NCI-H526 treated with DMSO at 0.1 percent for 48 hours (cell line): ENCODE results near the gene SPHK1.

Experiments used
- DNase-seq: peaks from one replicate; lab custom pipeline; 2025; lab: John Stamatoyannopoulos, UW

The SPHK1 gene

GRCh38 chr17:76384987-76385891 lies 830 bp downstream of the SPHK1 start:
- peak; percentile 13 for DNase-seq

- DNase-seq, result peak; percentile 35
Observed at GRCh38 chr17:76385892-76386786, 1.7 kb downstream of the SPHK1 start.

GRCh38 chr17:76386966-76387765 lies 2.8 kb downstream of the SPHK1 start:
- DNase-seq, result no peak

- DNase-seq, result no peak
Observed at GRCh38 chr17:76388966-76389888, 4.8 kb downstream of the SPHK1 start.

- DNase-seq, result no peak
Observed at GRCh38 chr17:76390003-76390421, 5.6 kb downstream of the SPHK1 start.

GRCh38 chr17:76391200-76391715 lies 6.8 kb downstream of the SPHK1 start:
- no peak for DNase-seq

GRCh38 chr17:76394166-76394565 lies 9.8 kb downstream of the SPHK1 start:
- no peak for DNase-seq

GRCh38 chr17:76395980-76396379 lies 11.6 kb downstream of the SPHK1 start:
- no peak for DNase-seq

GRCh38 chr17:76397184-76397583 lies 12.8 kb downstream of the SPHK1 start:
- no peak for DNase-seq

- peak; percentile 20 for DNase-seq
Observed at GRCh38 chr17:76397687-76398522, 13.5 kb downstream of the SPHK1 start.

GRCh38 chr17:76398523-76399174 lies 14.2 kb downstream of the SPHK1 start:
- DNase-seq, result no peak

- DNase-seq, result no peak
Observed at GRCh38 chr17:76399175-76400172, 15.1 kb downstream of the SPHK1 start.

GRCh38 chr17:76402711-76403110 lies 18.3 kb downstream of the SPHK1 start:
- no peak for DNase-seq

- DNase-seq, result no peak
Observed at GRCh38 chr17:76404256-76404655, 19.8 kb downstream of the SPHK1 start.

- no peak for DNase-seq
Observed at GRCh38 chr17:76404976-76405563, 20.7 kb downstream of the SPHK1 start.

- no peak for DNase-seq
Observed at GRCh38 chr17:76405607-76405966, 21.2 kb downstream of the SPHK1 start.

- no peak for DNase-seq
Observed at GRCh38 chr17:76405967-76406647, 21.7 kb downstream of the SPHK1 start.
